HUES6 (cell line): ENCODE measurements around the gene ZNF674.
"Not testable (repeated sequence)": the region's sequence is repeated elsewhere in the genome, so short reads cannot be mapped to it uniquely, and the experiment has no call there.

Experiments used
- H3K27ac ChIP-seq: 2 replicates; pipeline ENCODE4 v1.7.0; 2013; ENCODE audit warnings: low read depth, mild to moderate bottlenecking, low read length, inconsistent platforms
- H3K27me3 ChIP-seq: 2 replicates; pipeline ENCODE4 v1.6.1; 2013; ENCODE audit warnings: low read length; ENCODE audit not compliant: control insufficient read depth, insufficient read depth
- H3K36me3 ChIP-seq: 2 replicates; pipeline ENCODE4 v1.6.1; 2013; ENCODE audit warnings: low read length; ENCODE audit not compliant: control insufficient read depth, insufficient read depth
- H3K4me1 ChIP-seq: 2 replicates; pipeline ENCODE4 v1.6.1; 2013; ENCODE audit warnings: low read length; ENCODE audit not compliant: control insufficient read depth, insufficient read depth
- H3K4me3 ChIP-seq: 2 replicates; pipeline ENCODE4 v1.5.1; 2013; ENCODE audit warnings: low read depth, low read length
- H3K9ac ChIP-seq: one replicate; pipeline ENCODE4 v1.6.1; 2013; ENCODE audit warnings: mild to moderate bottlenecking, low read length
- H3K9me3 ChIP-seq: 2 replicates; pipeline ENCODE4 v1.6.1; 2013; ENCODE audit warnings: low read depth, low read length; ENCODE audit not compliant: control insufficient read depth, insufficient read depth

ZNF674 gene

DNA sequence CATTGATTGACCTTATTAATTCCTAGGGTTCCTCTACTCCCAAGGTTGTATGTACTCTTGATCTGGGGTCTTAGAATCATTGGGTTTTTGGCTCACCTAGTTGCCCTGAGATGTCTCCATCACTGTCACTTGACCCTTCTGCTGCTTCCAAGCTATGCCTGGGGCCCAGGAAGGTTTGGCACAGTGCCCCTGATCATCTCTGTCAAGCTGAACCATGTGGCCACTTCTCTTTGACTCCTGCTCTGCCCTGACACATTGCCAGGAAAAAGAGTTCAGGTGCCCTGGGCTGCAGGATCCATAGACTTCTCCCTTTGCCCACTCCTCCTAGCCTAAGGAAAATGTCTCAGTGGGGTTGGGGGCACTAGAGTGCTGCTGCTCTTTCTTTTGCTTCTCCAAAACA lies 24.4 kb upstream of the ZNF674 start:
- Histone ChIP-seq H3K27ac (no peak overlapping the region), H3K9me3 (no peaks in the 10 kb centered on the region), H3K4me1 (peaks cover 22% of the 10 kb centered on the region), H3K27me3 (peaks cover 6% of the 10 kb centered on the region), H3K36me3 (no peaks in the 10 kb centered on the region), H3K9ac (no peak overlapping the region), H3K4me3 (no peak overlapping the region)

DNA sequence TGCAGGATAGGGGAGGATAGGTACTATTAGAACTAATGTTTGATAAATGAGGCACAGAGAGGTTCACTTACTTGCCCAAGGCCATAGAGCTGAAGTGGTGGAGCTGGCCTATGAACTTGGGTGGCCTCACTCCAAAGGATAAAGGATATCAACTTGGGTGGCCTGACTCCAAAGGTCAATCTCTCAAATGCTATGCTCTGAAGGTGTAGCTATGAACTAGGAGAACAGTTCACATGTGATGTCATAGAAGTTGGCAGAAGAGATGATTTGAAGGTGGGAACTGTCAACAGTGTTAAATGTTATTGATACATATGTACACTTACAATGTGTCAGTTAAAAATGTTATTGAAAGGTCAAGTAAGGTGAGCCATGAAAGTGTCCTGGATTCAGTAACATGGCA lies 22.2 kb upstream of the ZNF674 start:
- H3K36me3 ChIP-seq: no peaks in the 10 kb centered on the region
- H3K9me3 ChIP-seq: no peaks in the 10 kb centered on the region
- no peak overlapping the region for H3K27ac ChIP-seq
- no peak overlapping the region for H3K4me3 ChIP-seq
- H3K27me3 ChIP-seq: no peaks in the 10 kb centered on the region
- peaks cover 15% of the 10 kb centered on the region for H3K4me1 ChIP-seq
- no peak overlapping the region for H3K9ac ChIP-seq

DNA sequence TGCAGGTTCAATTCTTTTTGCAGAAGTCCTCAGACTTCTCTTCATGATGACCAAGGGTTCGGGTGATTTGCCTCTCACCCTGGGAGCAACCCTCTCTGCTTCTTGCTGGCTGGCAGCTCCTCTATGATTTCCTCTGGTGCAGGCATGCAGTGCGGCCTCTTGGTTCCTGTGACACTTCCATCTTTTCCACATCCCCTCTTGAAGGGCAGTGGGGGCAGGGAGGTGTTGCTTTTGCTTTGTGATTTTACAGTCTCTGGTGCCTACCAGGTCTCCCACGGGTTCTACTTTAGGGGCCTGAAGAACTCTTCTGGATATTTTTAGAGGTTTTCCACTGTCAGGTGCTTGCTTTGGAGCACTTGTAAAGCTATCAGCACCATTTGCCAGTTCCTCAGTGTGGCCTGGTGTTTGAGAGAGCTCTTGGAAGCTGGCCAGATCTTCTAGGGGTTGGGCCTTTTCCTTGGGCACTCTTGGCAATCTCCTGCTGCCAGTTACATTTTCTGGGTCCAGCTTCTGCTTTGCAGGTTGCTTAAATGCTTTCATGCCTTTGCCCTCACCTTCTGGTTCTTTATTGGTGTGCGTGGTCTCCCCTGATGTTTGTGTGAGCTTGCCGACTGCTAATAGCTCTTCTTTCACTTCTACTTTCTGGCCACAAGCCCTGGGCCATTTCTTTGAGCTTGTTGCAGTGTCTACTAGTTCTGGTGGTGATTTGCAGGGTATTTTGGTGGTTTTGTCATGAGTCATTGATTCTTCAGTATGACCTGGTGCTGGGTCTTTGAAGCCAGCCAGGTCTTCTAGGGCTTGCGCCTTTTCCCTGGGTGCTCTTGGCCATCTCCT lies 16.8 kb upstream of the ZNF674 start:
- H3K9me3 ChIP-seq: no peaks in the 10 kb centered on the region
- no peak overlapping the region for H3K4me3 ChIP-seq
- no peaks in the 10 kb centered on the region for H3K27me3 ChIP-seq
- peaks cover 9% of the 10 kb centered on the region; the same call in 1 of the 2 replicates for H3K4me1 ChIP-seq
- H3K36me3 ChIP-seq: no peaks in the 10 kb centered on the region
- H3K27ac ChIP-seq: no peak overlapping the region
- H3K9ac ChIP-seq: no peak overlapping the region

DNA sequence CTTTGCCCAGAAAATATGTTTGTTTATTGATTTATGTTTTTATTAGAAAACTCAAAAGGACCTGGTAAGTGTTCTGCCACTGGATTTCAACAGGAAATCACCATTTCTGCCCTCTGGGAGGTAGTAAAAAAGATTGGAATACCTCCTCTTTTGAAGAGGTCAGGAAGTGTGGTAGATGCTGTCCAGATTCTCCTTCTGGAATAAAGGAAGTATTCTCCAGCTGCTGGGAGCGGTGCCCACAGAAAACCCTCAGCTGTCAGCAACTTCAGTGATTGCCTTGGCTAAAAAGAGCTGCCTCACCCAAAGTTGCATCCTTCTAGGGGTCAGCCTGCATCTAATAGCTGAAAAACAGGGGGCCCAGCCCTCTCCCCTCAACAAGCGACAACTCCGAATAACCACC lies 13.8 kb upstream of the ZNF674 start:
- Histone ChIP-seq H3K4me1 (peaks cover 12% of the 10 kb centered on the region; the same call in 1 of the 2 replicates), H3K27me3 (no peaks in the 10 kb centered on the region), H3K9ac (no peak overlapping the region), H3K4me3 (no peak overlapping the region), H3K27ac (no peak overlapping the region), H3K9me3 (no peaks in the 10 kb centered on the region), H3K36me3 (no peaks in the 10 kb centered on the region)

DNA sequence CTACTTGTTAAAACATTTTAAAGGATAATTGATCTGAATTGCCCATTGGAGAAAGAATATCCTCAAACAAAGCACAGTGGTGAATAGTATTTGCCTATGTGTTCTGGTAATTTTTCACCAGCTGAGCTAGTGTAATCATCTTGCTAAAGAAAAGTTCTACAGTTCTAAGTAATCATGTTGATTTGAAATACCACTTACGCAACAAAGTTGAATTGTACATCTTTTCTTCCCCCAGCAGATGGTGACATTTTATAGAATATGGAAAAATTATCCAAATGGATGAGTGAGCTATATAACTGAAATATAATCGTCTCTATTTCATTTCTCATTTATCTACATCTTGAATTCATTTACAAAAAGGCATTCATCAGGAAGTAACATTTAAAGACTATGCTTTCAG lies 9.7 kb upstream of the ZNF674 start:
- H3K4me3 ChIP-seq: no peak overlapping the region
- H3K27me3 ChIP-seq: no peaks in the 10 kb centered on the region
- peaks cover 4% of the 10 kb centered on the region for H3K9me3 ChIP-seq
- H3K36me3 ChIP-seq: no peaks in the 10 kb centered on the region
- no peak overlapping the region for H3K9ac ChIP-seq
- no peak overlapping the region for H3K27ac ChIP-seq
- H3K4me1 ChIP-seq: peaks cover 14% of the 10 kb centered on the region

DNA sequence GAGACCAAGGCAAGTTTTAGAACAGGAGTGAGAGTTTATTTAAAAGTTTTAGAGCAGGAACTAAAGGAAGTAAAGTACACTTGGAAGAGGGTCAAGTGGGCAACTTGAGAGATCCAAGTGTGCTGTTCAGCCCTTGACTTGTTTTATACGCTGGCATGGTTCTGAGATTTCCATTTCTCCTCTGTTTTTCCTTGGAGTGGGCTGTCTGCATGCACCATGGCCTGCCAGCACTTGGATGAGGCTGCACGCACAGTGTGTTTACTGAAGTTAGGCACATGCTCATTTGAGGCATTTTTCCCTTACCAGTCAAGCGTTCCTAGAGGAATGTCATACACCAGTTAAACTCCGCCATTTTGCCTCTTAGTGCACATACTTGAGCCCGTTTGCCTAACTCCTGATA lies 8.7 kb upstream of the ZNF674 start:
- H3K4me1 ChIP-seq: peaks cover 14% of the 10 kb centered on the region
- H3K9me3 ChIP-seq: peaks cover 11% of the 10 kb centered on the region

DNA sequence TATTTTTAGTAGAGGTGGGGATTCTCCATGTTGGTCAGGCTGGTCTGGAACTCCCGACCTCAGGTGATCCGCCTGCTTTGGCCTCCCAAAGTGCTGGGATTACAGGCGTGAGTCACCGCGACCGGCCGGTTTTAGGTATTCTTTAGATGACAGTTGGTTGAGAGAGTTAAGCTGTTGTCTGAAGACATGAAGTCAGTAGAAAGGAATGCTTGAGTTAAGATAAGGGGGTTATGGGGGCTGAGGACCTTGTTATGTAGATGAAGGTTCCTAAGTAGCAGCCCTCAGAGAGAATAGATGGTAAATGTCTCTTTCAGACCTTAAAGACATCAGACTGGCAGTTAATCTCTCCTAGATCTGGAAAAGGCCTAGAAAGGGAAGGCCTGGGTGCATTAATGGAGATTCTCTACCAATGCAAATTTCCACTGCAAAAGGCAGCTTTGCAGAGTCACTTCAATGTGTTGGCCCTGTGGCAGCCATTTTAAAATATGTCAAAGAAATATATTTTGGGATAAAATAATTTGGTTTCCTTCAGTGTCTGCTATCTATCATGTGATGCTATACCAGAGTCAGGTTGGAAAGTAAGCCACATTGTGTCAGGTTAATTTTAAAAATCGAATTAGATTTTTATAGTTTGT lies 6.4 kb upstream of the ZNF674 start:
- H3K4me1 ChIP-seq: peaks cover 23% of the 10 kb centered on the region
- peaks cover 26% of the 10 kb centered on the region for H3K36me3 ChIP-seq
- no peak overlapping the region for H3K4me3 ChIP-seq
- H3K27me3 ChIP-seq: no peaks in the 10 kb centered on the region
- peaks cover 13% of the 10 kb centered on the region for H3K9me3 ChIP-seq
- peak overlapping the region; percentile 98 for H3K27ac ChIP-seq
- H3K9ac ChIP-seq: peak overlapping the region; percentile 58

More for the DNA sequence above, 8.7 kb upstream of the ZNF674 start:
- peaks cover 6% of the 10 kb centered on the region; the same call in 1 of the 2 replicates for H3K36me3 ChIP-seq
- H3K9ac ChIP-seq: no peak overlapping the region
- H3K27me3 ChIP-seq: no peaks in the 10 kb centered on the region
- no peak overlapping the region for H3K27ac ChIP-seq
- H3K4me3 ChIP-seq: no peak overlapping the region

DNA sequence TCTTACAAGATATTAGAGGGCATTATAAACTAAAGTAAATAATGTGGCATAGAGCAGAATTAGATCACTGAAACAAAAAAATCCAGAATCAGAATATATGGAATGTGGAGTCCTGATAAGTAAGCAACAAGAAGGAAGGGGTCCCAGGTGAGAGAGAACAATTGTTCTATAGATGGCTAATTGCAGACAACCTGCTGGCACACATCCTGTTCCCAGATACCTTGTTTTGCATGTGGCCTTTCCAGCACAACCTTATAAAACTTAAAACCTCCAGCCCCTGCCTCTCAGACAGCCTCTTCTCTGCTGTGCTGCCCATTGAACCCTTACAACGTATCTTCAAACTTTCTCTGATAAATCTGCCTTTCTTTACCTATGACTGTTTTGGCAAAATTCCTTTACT lies 4.7 kb upstream of the ZNF674 start:
- peaks cover 13% of the 10 kb centered on the region for H3K9me3 ChIP-seq
- peak overlapping the region; percentile 37; the same call in 1 of the 2 replicates for H3K27ac ChIP-seq
- H3K36me3 ChIP-seq: peaks cover 31% of the 10 kb centered on the region
- H3K4me3 ChIP-seq: no peak overlapping the region
- no peaks in the 10 kb centered on the region for H3K27me3 ChIP-seq
- H3K4me1 ChIP-seq: peaks cover 26% of the 10 kb centered on the region
- H3K9ac ChIP-seq: no peak overlapping the region

DNA sequence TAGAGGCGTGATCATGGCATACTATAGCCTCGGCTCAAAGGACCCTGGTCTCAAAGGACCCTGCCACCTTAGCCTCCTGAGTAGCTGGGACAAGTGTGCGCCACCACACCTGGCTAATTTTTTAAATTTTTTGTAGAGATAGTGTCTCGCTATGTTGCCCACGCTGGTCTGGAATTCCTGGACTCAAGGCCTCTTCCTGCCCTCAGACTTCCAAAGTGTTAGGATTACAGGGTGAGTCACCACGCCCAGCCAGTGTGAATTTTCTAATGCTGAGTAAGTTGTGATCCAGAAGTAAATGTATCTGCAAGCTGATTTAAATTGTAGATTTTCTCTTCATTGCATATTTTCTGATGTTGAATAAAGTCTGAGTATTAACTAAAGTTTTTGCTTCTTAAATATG lies 2.6 kb upstream of the ZNF674 start:
- H3K27me3 ChIP-seq: no peaks in the 10 kb centered on the region
- H3K27ac ChIP-seq: no peak overlapping the region; the same call in 1 of the 2 replicates
- peaks cover 31% of the 10 kb centered on the region for H3K36me3 ChIP-seq
- H3K9ac ChIP-seq: no peak overlapping the region
- H3K4me1 ChIP-seq: peaks cover 33% of the 10 kb centered on the region
- H3K4me3 ChIP-seq: no peak overlapping the region
- H3K9me3 ChIP-seq: peaks cover 13% of the 10 kb centered on the region

DNA sequence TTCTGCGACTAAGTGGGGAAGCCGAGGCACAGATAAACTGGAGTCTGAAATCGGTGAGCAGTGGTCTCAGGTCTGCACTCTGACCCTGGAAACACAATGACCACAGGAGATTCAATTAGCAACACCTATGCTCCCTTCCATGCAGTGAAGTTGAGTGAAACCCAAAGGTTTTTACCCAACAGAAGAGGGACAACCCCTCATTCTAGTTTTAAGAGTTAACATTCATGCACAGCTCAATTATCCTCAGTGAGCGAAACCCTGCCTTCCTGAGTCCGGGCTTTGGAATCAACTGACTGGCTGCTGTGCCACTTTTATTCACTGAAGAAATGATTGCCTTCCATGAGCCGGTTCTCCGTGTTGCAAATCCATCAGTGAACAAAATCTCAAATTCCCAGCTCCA lies 694 bp downstream of the ZNF674 start:
- H3K36me3 ChIP-seq: peaks cover 28% of the 10 kb centered on the region
- peaks cover 24% of the 10 kb centered on the region; the same call in 1 of the 2 replicates for H3K4me1 ChIP-seq
- peak overlapping the region; percentile 74 for H3K4me3 ChIP-seq
- H3K9ac ChIP-seq: peak overlapping the region; percentile 94
- not testable (repeated sequence) for H3K9me3 ChIP-seq, H3K27me3 ChIP-seq, H3K27ac ChIP-seq

DNA sequence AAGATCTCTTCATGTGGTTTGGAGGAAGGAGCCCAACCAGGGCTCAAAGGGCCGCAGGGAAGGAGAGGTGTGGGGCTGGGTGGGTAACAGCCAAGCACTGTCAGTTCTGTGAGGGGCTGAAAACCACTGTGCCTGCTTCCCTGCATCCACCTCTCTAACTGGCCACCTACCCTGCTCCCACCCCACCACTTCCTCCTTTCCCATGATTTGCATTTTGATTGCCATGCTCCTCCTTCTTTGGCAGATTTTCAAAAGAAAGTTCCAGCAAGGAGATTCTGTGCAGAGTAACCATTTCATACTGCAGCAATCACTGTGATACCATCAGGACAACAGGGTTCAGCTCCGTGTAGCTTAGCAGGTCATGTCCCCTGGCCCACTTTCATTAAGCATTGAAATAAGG lies 1.8 kb downstream of the ZNF674 start:
- no peaks in the 10 kb centered on the region for H3K27me3 ChIP-seq
- H3K9me3 ChIP-seq: no peaks in the 10 kb centered on the region; the same call in 1 of the 2 replicates
- H3K9ac ChIP-seq: no peak overlapping the region
- H3K4me1 ChIP-seq: peaks cover 24% of the 10 kb centered on the region; the same call in 1 of the 2 replicates
- no peak overlapping the region for H3K4me3 ChIP-seq
- no peak overlapping the region for H3K27ac ChIP-seq
- peaks cover 26% of the 10 kb centered on the region for H3K36me3 ChIP-seq
